Duodenal mucosa (tissue), 2 donors: Measurements from ENCODE around the gene NRDC.
"Not testable (repeated sequence)": the region's sequence is repeated elsewhere in the genome, so short reads cannot be mapped to it uniquely, and the experiment has no call there.

Experiments used
- H3K27ac ChIP-seq: one replicate; pipeline ENCODE4 v1.7.0; 2013; ENCODE audit warnings: low read depth, low read length
- H3K27me3 ChIP-seq, 2 donors: one replicate each; pipeline ENCODE4 v1.7.0; 2013; ENCODE audit warnings: low read length in 2 of 2, control low read depth in 1 of 2; ENCODE audit not compliant: insufficient read depth in 2 of 2, control insufficient read depth in 1 of 2
- H3K36me3 ChIP-seq, 2 donors: one replicate each; pipeline ENCODE4 v1.7.0; 2013; ENCODE audit warnings: low read length in 2 of 2, control low read depth in 1 of 2; ENCODE audit not compliant: insufficient read depth in 2 of 2, control insufficient read depth in 1 of 2
- H3K4me1 ChIP-seq, 2 donors: one replicate each; pipeline ENCODE4 v1.7.0; 2013; ENCODE audit warnings: low read length in 2 of 2, control low read depth in 1 of 2; ENCODE audit not compliant: insufficient read depth in 2 of 2, control insufficient read depth in 1 of 2
- H3K4me3 ChIP-seq, 2 donors: one replicate each; pipeline ENCODE4 v1.7.0; 2013; ENCODE audit warnings: low read length in 2 of 2, low read depth in 1 of 2
- H3K9ac ChIP-seq, 2 donors: one replicate each; pipeline ENCODE4 v1.7.0; 2013; ENCODE audit warnings: low read length in 2 of 2, low read depth in 1 of 2
- H3K9me3 ChIP-seq, 2 donors: one replicate each; pipeline ENCODE4 v1.7.0; 2013; ENCODE audit warnings: low read length in 2 of 2, control low read depth in 1 of 2; ENCODE audit not compliant: control insufficient read depth in 1 of 2

The NRDC gene

DNA sequence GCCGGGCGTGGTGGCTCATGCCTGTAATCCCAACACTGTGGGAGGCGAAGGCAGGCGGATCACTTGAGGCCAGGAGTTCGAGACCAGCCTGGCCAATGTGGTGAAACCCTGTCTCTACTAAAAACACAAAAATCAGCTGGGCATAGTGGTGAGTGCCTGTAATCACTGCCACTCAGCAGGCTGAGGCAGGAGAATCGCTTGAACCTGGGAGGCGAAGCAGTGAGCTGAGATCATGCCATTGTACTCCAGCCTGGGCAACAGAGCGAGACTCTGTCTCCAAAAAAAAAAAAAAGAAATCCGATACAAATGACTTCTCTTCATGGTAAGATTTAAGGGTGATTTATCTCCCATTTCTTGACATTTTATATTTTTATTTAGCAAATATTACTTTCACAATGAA is 59.5 kb downstream of the NRDC start:
- H3K4me1 ChIP-seq, H3K9ac ChIP-seq, H3K27me3 ChIP-seq, H3K27ac ChIP-seq, H3K4me3 ChIP-seq, H3K9me3 ChIP-seq: not testable (repeated sequence)
- peaks cover 14 to 44% of the 10 kb centered on the region in 2 donors for H3K36me3 ChIP-seq

DNA sequence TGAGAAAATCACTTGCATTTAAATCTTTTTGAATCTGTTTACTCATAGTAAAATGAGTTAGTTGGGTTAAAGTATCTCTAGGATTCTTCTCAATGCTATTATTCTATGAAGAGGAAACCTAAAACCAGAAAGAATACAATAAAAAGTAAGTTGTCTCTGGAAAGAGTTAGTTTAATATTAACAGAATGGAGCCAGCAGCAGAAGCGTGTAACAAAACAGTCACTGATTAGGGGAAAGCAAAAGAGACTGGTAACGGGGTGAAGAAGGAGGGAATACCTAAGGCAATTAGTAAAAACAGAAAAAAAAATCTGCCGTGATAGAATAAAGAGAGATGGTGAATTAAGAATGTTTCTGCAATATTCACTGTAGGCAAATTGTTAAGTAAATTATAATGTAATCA is 60.0 kb downstream of the NRDC start:
- peaks cover 16 to 47% of the 10 kb centered on the region in 2 donors for H3K36me3 ChIP-seq

DNA sequence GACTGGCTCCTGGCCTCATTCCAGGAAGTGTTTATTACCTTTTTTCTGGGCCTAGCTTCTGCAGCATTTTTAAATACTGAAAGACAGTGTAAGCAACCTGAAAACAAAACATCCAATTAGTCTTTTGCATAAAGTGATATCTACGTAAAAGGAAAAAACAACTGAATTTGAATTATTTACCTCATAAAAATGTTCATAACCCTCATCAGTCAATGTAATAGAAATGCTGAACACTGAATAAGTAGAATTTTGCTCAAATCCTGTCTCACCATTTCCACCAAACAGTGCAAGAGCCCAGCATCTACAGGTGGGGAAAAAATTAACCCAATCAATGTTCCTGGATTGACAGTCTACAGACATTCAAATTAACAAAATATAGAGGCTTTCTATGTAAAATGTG is 64.0 kb downstream of the NRDC start:
- H3K9ac ChIP-seq = no peak overlapping the region
- no peak overlapping the region for H3K27ac ChIP-seq
- no peaks in the 10 kb centered on the region for H3K27me3 ChIP-seq
- H3K9me3 ChIP-seq = no peaks in the 10 kb centered on the region
- H3K4me1 ChIP-seq = no peaks in the 10 kb centered on the region
- no peak overlapping the region for H3K4me3 ChIP-seq
- peaks cover 18 to 56% of the 10 kb centered on the region in 2 donors for H3K36me3 ChIP-seq

More for the DNA sequence above, 60.0 kb downstream of the NRDC start:
- Histone ChIP-seq H3K4me1 (no peaks in the 10 kb centered on the region), H3K9ac (no peak overlapping the region), H3K27me3 (no peaks in the 10 kb centered on the region), H3K27ac (no peak overlapping the region), H3K4me3 (no peak overlapping the region), H3K9me3 (no peaks in the 10 kb centered on the region)

DNA sequence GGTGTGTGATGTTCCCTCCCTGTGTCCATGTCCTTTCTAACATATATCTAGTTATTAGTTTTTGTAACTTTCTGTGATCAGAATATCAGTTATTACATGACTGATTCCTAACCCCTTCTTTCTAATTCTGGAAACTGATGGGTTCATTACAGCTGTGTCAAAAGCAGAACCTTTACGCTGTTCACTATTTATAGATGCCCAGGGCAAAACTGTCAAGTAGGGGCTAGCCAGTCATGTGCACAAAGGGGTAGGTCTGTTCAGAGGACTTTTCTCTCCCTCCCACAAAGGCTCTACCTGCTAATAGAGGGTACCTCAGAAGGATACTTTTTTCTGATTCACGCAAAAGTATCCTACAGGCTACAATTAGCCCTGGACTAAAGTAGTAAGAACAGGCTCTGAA is 79.2 kb downstream of the NRDC start:
- Histone ChIP-seq H3K36me3 (peaks cover 12 to 64% of the 10 kb centered on the region in 2 donors), H3K27me3 (no peaks in the 10 kb centered on the region), H3K4me3 (no peak overlapping the region), H3K27ac (no peak overlapping the region), H3K9me3 (no peaks in the 10 kb centered on the region), H3K9ac (no peak overlapping the region), H3K4me1 (no peaks in the 10 kb centered on the region)

DNA sequence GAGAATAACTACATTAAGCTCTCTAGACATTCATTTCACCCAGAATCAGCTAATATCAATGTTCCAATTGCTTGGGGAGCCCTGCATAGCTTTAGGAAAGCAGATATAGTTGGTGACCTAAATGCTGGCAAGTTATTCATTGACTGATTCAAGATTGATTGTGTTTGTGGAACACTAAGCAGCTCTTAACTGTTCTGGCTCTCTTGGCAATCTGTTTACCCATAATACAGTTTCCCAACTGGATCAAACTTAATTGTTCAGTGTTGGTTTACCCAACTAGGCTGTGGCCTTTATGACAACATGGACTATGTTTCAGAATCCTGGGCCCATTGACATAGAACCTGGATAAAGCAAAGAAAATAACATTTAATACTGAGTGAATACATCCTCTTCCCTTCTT is 83.7 kb downstream of the NRDC start:
- H3K4me3 ChIP-seq = no peak overlapping the region
- no peak overlapping the region for H3K9ac ChIP-seq
- H3K27me3 ChIP-seq = no peaks in the 10 kb centered on the region
- H3K4me1 ChIP-seq = no peaks in the 10 kb centered on the region
- peaks cover 32 to 78% of the 10 kb centered on the region in 2 donors for H3K36me3 ChIP-seq
- H3K27ac ChIP-seq = no peak overlapping the region
- H3K9me3 ChIP-seq = no peaks in the 10 kb centered on the region

DNA sequence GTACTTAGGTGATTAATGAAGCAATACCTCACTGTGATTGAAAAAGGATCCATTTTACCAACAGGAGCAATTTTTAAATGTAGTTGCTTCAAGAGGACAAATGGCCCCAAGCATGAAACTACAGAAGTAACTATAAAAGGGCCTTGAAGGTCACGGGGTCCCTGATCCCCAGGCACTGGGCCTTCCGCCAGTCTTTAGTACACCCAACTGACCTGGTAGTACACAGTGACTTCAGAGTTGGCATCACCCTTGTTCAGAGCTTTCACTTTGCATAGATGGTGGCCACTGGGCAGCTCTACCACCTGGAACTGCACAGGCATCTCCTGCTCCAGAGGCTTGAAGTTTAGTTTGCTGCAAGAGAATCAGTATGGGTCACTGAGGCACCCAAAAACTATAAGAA is 84.3 kb downstream of the NRDC start:
- Histone ChIP-seq H3K27me3 (no peaks in the 10 kb centered on the region), H3K9ac (no peak overlapping the region), H3K4me1 (no peaks in the 10 kb centered on the region), H3K36me3 (peaks cover 38 to 78% of the 10 kb centered on the region in 2 donors), H3K4me3 (no peak overlapping the region), H3K27ac (no peak overlapping the region), H3K9me3 (no peaks in the 10 kb centered on the region)

DNA sequence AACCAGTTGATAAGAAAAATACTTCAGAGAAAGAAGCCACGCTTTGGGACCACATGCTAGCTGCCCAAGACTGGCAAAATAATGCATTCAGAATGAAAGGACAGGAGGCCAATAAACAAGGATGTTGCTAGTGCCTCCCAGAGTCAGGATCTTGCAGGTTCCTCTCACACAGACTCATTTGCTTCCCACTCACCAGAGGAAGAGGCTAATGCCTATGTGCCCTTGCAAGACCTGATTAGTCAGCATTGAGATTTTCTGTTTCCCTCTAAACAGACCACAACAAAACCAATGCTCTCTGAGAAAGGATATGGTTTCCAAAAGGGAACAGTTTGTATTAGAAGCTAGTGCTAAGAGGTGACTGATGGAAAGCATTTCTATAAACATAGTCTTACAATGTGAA is 85.7 kb downstream of the NRDC start:
- H3K9ac ChIP-seq = no peak overlapping the region
- peaks cover 43 to 85% of the 10 kb centered on the region in 2 donors for H3K36me3 ChIP-seq
- no peak overlapping the region for H3K4me3 ChIP-seq
- no peaks in the 10 kb centered on the region for H3K4me1 ChIP-seq
- H3K9me3 ChIP-seq = no peaks in the 10 kb centered on the region
- no peak overlapping the region for H3K27ac ChIP-seq
- H3K27me3 ChIP-seq = no peaks in the 10 kb centered on the region

DNA sequence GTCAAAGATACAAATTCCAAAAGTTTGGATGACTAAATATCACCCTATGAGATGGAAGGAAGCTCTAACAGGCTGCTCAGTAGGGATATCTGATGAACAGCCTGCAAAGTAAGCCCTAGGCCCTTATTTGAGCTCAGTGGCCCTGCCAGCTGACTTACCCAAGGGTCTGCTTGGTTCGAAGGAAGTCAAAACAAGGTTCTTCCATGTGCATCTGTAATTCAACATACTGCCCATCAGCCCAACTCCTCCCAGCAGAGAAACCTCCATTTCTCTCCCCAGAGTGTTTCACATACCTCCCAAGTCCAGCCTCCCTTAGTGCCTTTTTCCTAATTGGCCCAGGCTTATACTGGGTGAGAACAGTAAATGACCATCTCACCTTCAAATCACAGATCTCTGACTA is 86.6 kb downstream of the NRDC start:
- Histone ChIP-seq H3K9me3 (no peaks in the 10 kb centered on the region), H3K36me3 (peaks cover 44 to 85% of the 10 kb centered on the region in 2 donors), H3K4me3 (no peak overlapping the region), H3K4me1 (no peaks in the 10 kb centered on the region), H3K27ac (no peak overlapping the region), H3K9ac (no peak overlapping the region), H3K27me3 (no peaks in the 10 kb centered on the region)

DNA sequence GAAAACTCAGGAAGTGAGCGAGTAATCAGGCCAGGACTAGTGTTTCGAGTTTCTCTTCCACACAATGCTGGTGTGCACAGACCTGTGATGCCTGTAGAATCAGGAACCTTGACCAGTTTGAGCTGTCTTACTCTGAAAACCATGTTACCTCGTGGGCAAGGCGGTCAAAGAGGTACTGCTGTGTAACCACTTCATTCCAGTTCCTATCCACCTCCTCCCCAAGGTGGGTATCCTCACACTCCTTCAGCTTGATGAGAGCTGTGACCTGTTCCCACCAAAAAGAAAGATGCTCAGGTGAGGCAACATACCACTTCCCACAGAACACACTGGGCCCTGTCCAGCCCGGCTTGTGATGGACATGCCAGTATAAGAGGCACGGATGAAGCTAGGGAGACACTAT is 88.1 kb downstream of the NRDC start:
- no peak overlapping the region for H3K4me3 ChIP-seq
- H3K9ac ChIP-seq = no peak overlapping the region
- H3K36me3 ChIP-seq = peaks cover 50 to 95% of the 10 kb centered on the region in 2 donors
- H3K4me1 ChIP-seq = no peaks in the 10 kb centered on the region
- H3K27me3 ChIP-seq = no peaks in the 10 kb centered on the region
- H3K27ac ChIP-seq = no peak overlapping the region
- H3K9me3 ChIP-seq = no peaks in the 10 kb centered on the region

DNA sequence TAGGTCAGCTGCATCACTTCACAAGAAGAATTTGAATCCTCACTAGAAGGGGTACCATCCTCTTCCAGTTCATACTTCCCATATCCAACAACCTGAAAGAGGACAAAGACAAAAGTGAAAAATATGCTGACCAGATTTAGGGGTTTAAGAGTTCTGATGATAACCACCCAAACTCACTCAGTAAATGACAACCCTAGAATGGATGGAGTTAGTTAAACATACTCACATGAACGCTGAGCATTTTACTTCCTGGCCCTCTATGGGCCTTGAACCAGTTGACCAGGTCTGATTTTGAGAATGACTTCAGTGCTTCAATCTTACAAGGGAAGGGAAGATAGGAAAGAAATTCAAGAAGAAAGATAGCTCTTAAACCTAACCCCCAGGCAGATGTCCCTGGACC is 89.2 kb downstream of the NRDC start:
- peaks cover 60 to 94% of the 10 kb centered on the region in 2 donors for H3K36me3 ChIP-seq
- no peak overlapping the region for H3K9ac ChIP-seq
- H3K9me3 ChIP-seq = no peaks in the 10 kb centered on the region
- H3K4me3 ChIP-seq = no peak overlapping the region
- no peak overlapping the region for H3K27ac ChIP-seq
- no peaks in the 10 kb centered on the region for H3K27me3 ChIP-seq
- H3K4me1 ChIP-seq = no peaks in the 10 kb centered on the region

DNA sequence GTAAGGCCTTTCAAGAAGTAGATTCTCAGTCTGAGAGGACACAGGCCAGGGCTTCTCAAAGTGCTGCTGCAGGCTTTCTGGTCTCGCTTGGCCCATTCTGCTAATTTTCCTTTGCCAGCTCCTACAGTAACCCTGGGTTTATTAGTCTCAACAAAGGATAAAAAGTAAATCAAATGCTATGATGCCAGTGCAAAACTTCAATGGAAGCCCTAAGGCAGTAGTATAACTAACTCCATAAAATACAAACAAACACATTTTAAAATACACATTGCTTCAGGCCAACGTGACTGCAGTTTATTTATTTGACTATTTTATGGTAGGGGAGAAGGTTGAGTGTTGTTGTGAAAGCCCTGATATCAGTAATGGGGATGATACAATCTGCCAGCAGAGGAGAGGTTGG is 89.6 kb downstream of the NRDC start:
- H3K9ac ChIP-seq = no peak overlapping the region
- no peaks in the 10 kb centered on the region for H3K27me3 ChIP-seq
- no peak overlapping the region for H3K27ac ChIP-seq
- H3K4me3 ChIP-seq = no peak overlapping the region
- peaks cover 64 to 95% of the 10 kb centered on the region in 2 donors for H3K36me3 ChIP-seq
- no peaks in the 10 kb centered on the region for H3K4me1 ChIP-seq
- H3K9me3 ChIP-seq = no peaks in the 10 kb centered on the region
